Lower lobe of right lung (tissue), 2 donors: Measurements from ENCODE around the gene TCF25. TPM values are rescaled to one million over a fixed set of nuclear protein-coding genes. Genes with fewer than 3 reads are reported as not detected.
"Not testable (repeated sequence)": the region's sequence is repeated elsewhere in the genome, so short reads cannot be mapped to it uniquely, and the experiment has no call there.

Source experiments
- ATAC-seq, 2 donors: fragments of 200-7000 bp; cut with Tn5 transposase; one replicate each; pipeline ENCODE4 v1.9.1; 2020 to 2022; ENCODE audit warnings: mild to moderate bottlenecking in 2 of 2, moderate library complexity in 2 of 2
- DNase-seq: peaks from one replicate; pipeline ENCODE4 v3.0.0-alpha.2; 2020
- H3K27ac ChIP-seq: fragments of 200-600 bp; one replicate; pipeline ENCODE4 v1.8.0; 2022
- H3K27me3 ChIP-seq: fragments of 200-600 bp; one replicate; pipeline ENCODE4 v1.8.0; 2022; ENCODE audit warnings: low read depth
- H3K36me3 ChIP-seq: fragments of 200-600 bp; one replicate; pipeline ENCODE4 v1.8.0; 2022; ENCODE audit warnings: mild to moderate bottlenecking
- H3K4me1 ChIP-seq: fragments of 200-600 bp; one replicate; pipeline ENCODE4 v1.8.0; 2022
- H3K4me3 ChIP-seq: fragments of 200-600 bp; one replicate; pipeline ENCODE4 v1.8.0; 2022; ENCODE audit warnings: mild to moderate bottlenecking
- H3K9me3 ChIP-seq: fragments of 200-600 bp; one replicate; pipeline ENCODE4 v1.8.0; 2022
- intact Hi-C: fragments of 100-400 bp; cut with DNase I; formaldehyde crosslinking; loops from one replicate; pipeline ENCODE4 v1.11.0; 2022
- total RNA-seq: library from RNA; stranded (reverse); fragmentation: NEBNext Ultra II Directional; extraction: Animal tissue kit (Norgen Biotek cat#: 25700); gene quantifications from one replicate; pipeline ENCODE4 v1.2.1, GENCODE V29; 2021
- TF ChIP-seq, protein P1 (sequence below): fragments of 200-600 bp; IDR thresholded peaks from one replicate; pipeline ENCODE4 v1.8.0; 2022; ENCODE audit warnings: antibody characterized with exemption, mild to moderate bottlenecking
- donor health status: DM: no; HTN: yes; CAD: no; lungs with severe emphysema.

Gene TCF25
- total RNA-seq, 1 donor from 2014 or later: 152 TPM

DNA sequence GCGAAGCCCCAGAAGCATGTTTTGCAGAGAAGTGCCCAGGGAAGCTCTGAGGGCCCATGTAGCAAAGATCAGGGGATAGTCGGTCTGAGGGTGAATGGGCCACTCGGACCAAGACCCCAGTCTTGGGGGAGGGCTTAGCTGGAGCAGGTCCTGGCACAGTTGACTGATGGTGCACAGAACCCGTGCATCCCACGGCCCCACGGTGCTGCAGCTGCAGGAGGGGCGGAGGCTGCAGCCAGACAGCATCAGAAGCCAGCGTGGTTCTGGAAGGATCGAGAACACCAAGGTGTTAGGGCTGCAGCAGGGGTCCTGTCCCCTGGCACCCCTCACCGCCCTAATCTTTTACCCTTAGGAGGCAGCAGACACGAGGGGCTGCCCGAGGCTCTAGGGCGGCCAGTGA, 38.8 kb downstream of the TCF25 start:
- no peak for DNase-seq
- ATAC-seq: no peak
- no peak overlapping the region for H3K27ac ChIP-seq

DNA sequence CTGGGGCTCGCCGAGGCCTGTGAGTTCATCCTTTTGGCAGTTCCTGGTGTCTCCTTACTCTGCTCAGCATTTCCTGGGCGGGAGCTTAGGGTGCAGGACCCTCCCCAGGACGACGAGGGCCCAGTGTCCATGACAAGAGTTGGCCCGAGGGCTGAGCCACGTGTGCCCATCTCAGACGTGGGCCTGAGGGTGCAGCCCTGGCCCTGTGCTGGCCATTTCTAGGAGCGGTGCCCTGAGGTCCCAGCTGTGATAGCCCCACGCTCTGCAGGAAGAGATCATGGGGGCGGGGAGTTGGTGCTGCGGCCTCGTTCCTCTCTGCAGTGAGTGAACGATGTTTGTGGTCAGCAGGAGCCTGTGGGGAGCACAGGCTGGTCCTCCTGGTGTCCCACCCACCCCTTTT, 39.2 kb downstream of the TCF25 start:
- DNase-seq: no peak
- no peak for ATAC-seq

More for the DNA sequence above, 38.8 kb downstream of the TCF25 start:
- no peak overlapping the region for H3K4me3 ChIP-seq
- H3K4me1 ChIP-seq: peaks cover 6% of the 10 kb centered on the region
- TF ChIP-seq, protein P1, sequence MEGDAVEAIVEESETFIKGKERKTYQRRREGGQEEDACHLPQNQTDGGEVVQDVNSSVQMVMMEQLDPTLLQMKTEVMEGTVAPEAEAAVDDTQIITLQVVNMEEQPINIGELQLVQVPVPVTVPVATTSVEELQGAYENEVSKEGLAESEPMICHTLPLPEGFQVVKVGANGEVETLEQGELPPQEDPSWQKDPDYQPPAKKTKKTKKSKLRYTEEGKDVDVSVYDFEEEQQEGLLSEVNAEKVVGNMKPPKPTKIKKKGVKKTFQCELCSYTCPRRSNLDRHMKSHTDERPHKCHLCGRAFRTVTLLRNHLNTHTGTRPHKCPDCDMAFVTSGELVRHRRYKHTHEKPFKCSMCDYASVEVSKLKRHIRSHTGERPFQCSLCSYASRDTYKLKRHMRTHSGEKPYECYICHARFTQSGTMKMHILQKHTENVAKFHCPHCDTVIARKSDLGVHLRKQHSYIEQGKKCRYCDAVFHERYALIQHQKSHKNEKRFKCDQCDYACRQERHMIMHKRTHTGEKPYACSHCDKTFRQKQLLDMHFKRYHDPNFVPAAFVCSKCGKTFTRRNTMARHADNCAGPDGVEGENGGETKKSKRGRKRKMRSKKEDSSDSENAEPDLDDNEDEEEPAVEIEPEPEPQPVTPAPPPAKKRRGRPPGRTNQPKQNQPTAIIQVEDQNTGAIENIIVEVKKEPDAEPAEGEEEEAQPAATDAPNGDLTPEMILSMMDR: no peak
- peaks cover 35% of the 10 kb centered on the region for H3K36me3 ChIP-seq
- H3K27me3 ChIP-seq: no peaks in the 10 kb centered on the region
- no peaks in the 10 kb centered on the region for H3K9me3 ChIP-seq
- intact Hi-C loops: no loop called here

DNA sequence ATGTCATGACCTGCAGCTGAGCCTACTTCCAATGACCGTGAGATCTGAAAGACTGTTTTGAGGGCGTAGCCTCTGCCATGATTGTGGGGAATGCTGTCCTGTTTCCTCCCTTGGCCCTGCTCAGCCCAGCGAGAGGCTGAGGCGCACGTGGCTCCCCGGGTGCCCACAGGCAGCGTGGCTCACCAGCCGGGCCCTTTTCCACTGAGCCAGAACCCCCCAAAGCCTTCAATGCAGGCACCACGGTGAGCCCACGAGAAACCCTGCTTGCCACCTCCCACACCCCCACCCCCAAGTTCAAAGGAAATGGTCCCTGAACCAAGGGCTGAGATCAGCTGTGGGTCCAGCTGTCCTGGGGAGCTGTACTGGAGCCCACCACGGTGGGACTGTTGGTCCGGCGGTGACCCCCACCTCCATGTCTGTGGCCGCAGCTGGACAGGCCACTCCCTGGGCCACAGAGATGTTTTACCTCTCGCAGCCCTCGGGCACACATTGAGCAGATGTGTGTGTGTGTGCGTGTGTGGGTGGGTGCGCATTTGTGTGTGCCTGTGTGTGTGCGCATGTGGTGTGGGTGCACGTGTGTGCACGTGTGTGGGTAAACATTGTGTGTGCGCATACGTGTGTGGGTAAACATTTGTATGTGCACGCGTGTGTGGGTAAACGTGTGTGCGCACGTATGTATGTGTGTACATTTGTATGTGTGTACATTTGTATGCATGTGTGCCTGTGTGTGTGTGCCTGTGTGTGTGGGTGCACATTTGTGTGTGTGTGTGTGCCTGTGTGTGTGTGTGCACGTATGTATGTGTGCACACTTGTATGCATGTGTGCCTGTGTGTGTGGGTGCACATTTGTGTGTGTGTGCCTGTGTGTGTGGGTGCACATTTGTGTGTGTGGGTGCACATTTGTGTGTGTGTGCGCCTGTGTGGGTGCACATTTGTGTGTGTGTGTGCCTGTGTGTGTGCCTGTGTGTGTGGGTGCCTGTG, 40.3 kb downstream of the TCF25 start:
- no peak overlapping the region for H3K4me3 ChIP-seq
- no peak for ATAC-seq
- intact Hi-C loops: no loop called here
- H3K27me3 ChIP-seq: no peaks in the 10 kb centered on the region
- no peak overlapping the region for H3K27ac ChIP-seq
- H3K4me1 ChIP-seq: peaks cover 22% of the 10 kb centered on the region
- no peaks in the 10 kb centered on the region for H3K9me3 ChIP-seq
- TF ChIP-seq, protein P1: no peak
- H3K36me3 ChIP-seq: peaks cover 35% of the 10 kb centered on the region
- DNase-seq: no peak

More for the DNA sequence above, 39.2 kb downstream of the TCF25 start:
- no peaks in the 10 kb centered on the region for H3K9me3 ChIP-seq
- intact Hi-C loops: no loop called here
- TF ChIP-seq, protein P1: no peak
- H3K27ac ChIP-seq: no peak overlapping the region
- no peaks in the 10 kb centered on the region for H3K27me3 ChIP-seq
- no peak overlapping the region for H3K4me3 ChIP-seq
- H3K36me3 ChIP-seq: peaks cover 35% of the 10 kb centered on the region
- peaks cover 11% of the 10 kb centered on the region for H3K4me1 ChIP-seq

DNA sequence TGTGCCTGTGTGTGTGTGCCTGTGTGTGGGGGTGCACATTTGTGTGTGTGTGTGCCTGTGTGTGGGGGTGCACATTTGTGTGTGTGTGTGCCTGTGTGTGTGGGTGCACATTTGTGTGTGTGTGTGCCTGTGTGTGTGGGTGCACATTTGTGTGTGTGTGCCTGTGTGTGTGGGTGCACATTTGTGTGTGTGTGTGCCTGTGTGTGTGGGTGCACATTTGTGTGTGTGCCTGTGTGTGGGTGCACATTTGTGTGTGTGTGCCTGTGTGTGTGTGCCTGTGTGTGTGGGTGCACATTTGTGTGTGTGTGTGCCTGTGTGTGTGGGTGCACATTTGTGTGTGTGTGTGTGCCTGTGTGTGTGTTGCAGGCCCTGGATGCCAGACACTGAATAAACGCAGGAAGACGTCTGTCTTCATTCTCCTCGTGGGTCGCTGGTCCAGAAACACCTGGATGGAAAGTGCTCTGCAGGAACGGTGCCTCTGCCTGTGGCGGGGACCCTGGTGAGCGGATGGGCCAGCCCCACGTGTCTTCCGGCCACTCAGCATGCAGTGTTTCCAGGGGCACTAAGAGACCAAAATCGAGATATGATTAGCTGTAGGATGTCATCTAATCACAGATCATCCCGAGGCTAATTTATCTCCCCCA, 41.4 kb downstream of the TCF25 start:
- H3K27me3 ChIP-seq: not testable (repeated sequence)

DNA sequence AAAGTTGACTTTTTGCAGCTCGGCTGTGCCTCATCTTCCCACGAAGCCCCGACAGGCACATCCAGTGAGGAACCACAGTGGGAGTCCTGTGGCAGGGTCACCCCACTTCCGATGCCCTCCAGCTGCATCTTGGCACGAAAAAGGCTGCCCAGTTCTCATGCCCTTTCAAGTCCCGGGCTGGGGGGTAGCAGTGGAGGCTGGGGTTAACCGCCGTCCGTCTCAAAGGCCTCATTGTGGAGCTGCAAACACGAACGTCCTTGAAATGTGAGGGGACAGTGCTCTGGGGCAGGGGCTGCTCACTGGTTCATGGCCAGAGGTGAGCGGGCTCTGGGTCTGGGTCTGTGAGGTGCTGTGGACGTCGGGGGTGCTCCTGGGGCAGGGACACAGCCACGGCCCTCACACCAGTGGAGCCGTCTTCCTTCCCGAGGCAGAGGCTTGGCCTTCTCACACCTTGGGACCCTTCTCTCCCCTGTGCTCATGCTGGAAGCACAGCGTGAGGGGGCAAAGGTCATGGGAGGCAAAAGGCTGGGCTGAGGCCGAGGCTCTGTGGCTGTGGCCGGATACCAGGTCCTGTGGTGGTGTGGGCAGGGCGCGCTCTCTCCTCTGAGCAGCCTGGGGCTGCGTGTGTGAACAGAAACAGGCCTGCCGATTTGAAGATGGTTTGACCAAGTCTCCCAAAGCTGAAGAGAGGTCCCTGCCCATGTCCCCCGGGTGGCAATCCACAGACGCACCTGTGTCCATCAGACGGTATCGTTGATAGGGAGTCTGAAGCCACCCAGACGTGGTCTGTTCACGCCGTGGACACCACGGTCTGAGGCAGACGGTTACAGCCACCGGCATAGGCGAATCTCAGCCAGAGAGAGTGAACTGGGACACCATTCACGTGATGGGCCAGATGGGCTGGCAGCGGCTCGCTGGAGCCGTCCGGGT, 42.2 kb downstream of the TCF25 start:
- peaks cover 9% of the 10 kb centered on the region for H3K27me3 ChIP-seq
- no peak overlapping the region for H3K4me3 ChIP-seq
- no peak for ATAC-seq
- peaks cover 23% of the 10 kb centered on the region for H3K4me1 ChIP-seq
- peaks cover 21% of the 10 kb centered on the region for H3K36me3 ChIP-seq
- TF ChIP-seq, protein P1: no peak
- H3K27ac ChIP-seq: no peak overlapping the region
- intact Hi-C loops: no loop called here
- H3K9me3 ChIP-seq: no peaks in the 10 kb centered on the region
- DNase-seq: no peak

More for the DNA sequence above, 41.4 kb downstream of the TCF25 start:
- peaks cover 28% of the 10 kb centered on the region for H3K4me1 ChIP-seq
- ATAC-seq, H3K27ac ChIP-seq, H3K4me3 ChIP-seq, intact Hi-C loops, H3K9me3 ChIP-seq, DNase-seq: not testable (repeated sequence)
- peaks cover 26% of the 10 kb centered on the region for H3K36me3 ChIP-seq
